ENCODE measurements around the gene SPRYD7. TPM values are rescaled to one million over a fixed set of nuclear protein-coding genes. Genes with fewer than 3 reads are reported as not detected.

SPRYD7 gene
- total RNA-seq, 1 donor = 5.3 TPM

GRCh38 chr13:49972709-49973108 is 36.6 kb upstream of the SPRYD7 start:
- DNase-seq (ENCODE audit: low read depth) = no peak
- H3K4me3 ChIP-seq (ENCODE audit: low read depth, low read length) = no peak overlapping the region
- no peak for TF ChIP-seq CTCF (IDR thresholded peaks at IDR 0.05; ENCODE audit: insufficient read depth, low read length)

GRCh38 chr13:49967456-49967855 is 31.3 kb upstream of the SPRYD7 start:
- H3K4me3 ChIP-seq (ENCODE audit: low read depth, low read length) = no peak overlapping the region
- TF ChIP-seq CTCF (IDR thresholded peaks at IDR 0.05; ENCODE audit: insufficient read depth, low read length) = no peak
- DNase-seq (ENCODE audit: low read depth) = no peak

GRCh38 chr13:49958321-49958720 is 22.2 kb upstream of the SPRYD7 start:
- H3K4me3 ChIP-seq (ENCODE audit: low read depth, low read length) = no peak overlapping the region
- peak; percentile 8 for DNase-seq (ENCODE audit: low read depth)
- TF ChIP-seq CTCF (IDR thresholded peaks at IDR 0.05; ENCODE audit: insufficient read depth, low read length) = no peak

GRCh38 chr13:49956131-49956530 is 20.0 kb upstream of the SPRYD7 start:
- TF ChIP-seq CTCF (IDR thresholded peaks at IDR 0.05; ENCODE audit: insufficient read depth, low read length) = no peak
- DNase-seq (ENCODE audit: low read depth) = no peak
- no peak overlapping the region for H3K4me3 ChIP-seq (ENCODE audit: low read depth, low read length)

- DNase-seq (ENCODE audit: low read depth) = peak; percentile 25
- no peak for TF ChIP-seq CTCF (IDR thresholded peaks at IDR 0.05; ENCODE audit: insufficient read depth, low read length)
- H3K4me3 ChIP-seq (ENCODE audit: low read depth, low read length) = no peak overlapping the region
These were observed 18.7 kb upstream of the SPRYD7 start for GRCh38 chr13:49954674-49955455.

GRCh38 chr13:49953560-49953959 is 17.4 kb upstream of the SPRYD7 start:
- DNase-seq (ENCODE audit: low read depth) = no peak
- TF ChIP-seq CTCF (IDR thresholded peaks at IDR 0.05; ENCODE audit: insufficient read depth, low read length) = no peak
- H3K4me3 ChIP-seq (ENCODE audit: low read depth, low read length) = no peak overlapping the region
